Measurements from ENCODE around the gene ALPK1.

DNA sequence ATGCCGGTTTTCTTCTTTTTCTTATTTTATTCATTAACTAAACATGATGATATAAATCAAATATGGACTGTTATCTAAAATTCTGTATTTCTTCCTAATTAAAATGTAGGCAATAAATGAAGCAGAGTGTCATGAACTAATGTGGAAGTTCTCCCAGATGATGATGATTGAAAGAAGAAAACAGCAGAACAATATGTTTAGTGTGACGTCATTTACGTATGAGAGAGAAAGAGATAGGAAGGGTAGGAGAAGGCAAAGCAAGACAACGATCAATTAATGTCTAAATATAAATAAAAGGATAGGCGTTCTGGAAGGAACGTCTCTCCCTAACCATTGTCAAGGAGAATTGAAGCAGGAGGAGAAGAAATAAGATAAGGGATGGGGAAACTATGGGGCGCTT is 113.6 kb downstream of the ALPK1 start:
- TF ChIP-seq MAX (IDR thresholded peaks at IDR 0.05) (no peak), EP300 (IDR thresholded peaks at IDR 0.05; ENCODE audit: borderline replicate concordance) (no peak), TCF12 (IDR thresholded peaks at IDR 0.05; ENCODE audit: low read depth) (no peak), CEBPB (IDR thresholded peaks at IDR 0.05) (no peak), EGR1 (IDR thresholded peaks at IDR 0.05) (no peak), CREB1 (IDR thresholded peaks at IDR 0.05; ENCODE audit: low read depth) (no peak), RAD21 (IDR thresholded peaks at IDR 0.05; ENCODE audit: low read depth) (no peak)
- TF ChIP-seq, protein P1, sequence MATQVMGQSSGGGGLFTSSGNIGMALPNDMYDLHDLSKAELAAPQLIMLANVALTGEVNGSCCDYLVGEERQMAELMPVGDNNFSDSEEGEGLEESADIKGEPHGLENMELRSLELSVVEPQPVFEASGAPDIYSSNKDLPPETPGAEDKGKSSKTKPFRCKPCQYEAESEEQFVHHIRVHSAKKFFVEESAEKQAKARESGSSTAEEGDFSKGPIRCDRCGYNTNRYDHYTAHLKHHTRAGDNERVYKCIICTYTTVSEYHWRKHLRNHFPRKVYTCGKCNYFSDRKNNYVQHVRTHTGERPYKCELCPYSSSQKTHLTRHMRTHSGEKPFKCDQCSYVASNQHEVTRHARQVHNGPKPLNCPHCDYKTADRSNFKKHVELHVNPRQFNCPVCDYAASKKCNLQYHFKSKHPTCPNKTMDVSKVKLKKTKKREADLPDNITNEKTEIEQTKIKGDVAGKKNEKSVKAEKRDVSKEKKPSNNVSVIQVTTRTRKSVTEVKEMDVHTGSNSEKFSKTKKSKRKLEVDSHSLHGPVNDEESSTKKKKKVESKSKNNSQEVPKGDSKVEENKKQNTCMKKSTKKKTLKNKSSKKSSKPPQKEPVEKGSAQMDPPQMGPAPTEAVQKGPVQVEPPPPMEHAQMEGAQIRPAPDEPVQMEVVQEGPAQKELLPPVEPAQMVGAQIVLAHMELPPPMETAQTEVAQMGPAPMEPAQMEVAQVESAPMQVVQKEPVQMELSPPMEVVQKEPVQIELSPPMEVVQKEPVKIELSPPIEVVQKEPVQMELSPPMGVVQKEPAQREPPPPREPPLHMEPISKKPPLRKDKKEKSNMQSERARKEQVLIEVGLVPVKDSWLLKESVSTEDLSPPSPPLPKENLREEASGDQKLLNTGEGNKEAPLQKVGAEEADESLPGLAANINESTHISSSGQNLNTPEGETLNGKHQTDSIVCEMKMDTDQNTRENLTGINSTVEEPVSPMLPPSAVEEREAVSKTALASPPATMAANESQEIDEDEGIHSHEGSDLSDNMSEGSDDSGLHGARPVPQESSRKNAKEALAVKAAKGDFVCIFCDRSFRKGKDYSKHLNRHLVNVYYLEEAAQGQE (IDR thresholded peaks at IDR 0.05; ENCODE audit: low read depth): no peak

All from Ishikawa (cell line).